HG03280 (cell line): Measurements from ENCODE around the gene CTDSPL2.
A peak's percentile ranks its signal among the peaks of the same experiment; 100 is the strongest.
"Not testable (repeated sequence)": the region's sequence is repeated elsewhere in the genome, so short reads cannot be mapped to it uniquely, and the experiment has no call there.

Experiments
- ATAC-seq: cut with Tn5 transposase; IDR thresholded peaks from one replicate; pipeline ENCODE4 v1.9.1; 2021; ENCODE audit warnings: mild to moderate bottlenecking, moderate library complexity; ENCODE audit not compliant: unreplicated experiment

Gene CTDSPL2

GRCh38 chr15:44482090-44482489 is 54.7 kb downstream of the CTDSPL2 start:
- no peak for ATAC-seq

- ATAC-seq: no peak
Measured at GRCh38 chr15:44485880-44486279, 58.5 kb downstream of the CTDSPL2 start.

- ATAC-seq: no peak
Measured at GRCh38 chr15:44489464-44489863, 62.0 kb downstream of the CTDSPL2 start.

GRCh38 chr15:44490622-44491021 is 63.2 kb downstream of the CTDSPL2 start:
- no peak for ATAC-seq

GRCh38 chr15:44492040-44492439 is 64.6 kb downstream of the CTDSPL2 start:
- ATAC-seq: no peak

- no peak for ATAC-seq
Measured at GRCh38 chr15:44492672-44493071, 65.2 kb downstream of the CTDSPL2 start.

- no peak for ATAC-seq
Measured at GRCh38 chr15:44495562-44495961, 68.1 kb downstream of the CTDSPL2 start.

GRCh38 chr15:44500555-44500954 is 73.1 kb downstream of the CTDSPL2 start:
- no peak for ATAC-seq

- no peak for ATAC-seq
Measured at GRCh38 chr15:44501768-44502366, 74.4 kb downstream of the CTDSPL2 start.

GRCh38 chr15:44516436-44516835 is 89.0 kb downstream of the CTDSPL2 start:
- ATAC-seq: no peak

GRCh38 chr15:44519537-44519936 is 92.1 kb downstream of the CTDSPL2 start:
- ATAC-seq: no peak

GRCh38 chr15:44525018-44525417 is 97.6 kb downstream of the CTDSPL2 start:
- no peak for ATAC-seq

- ATAC-seq: no peak
Measured at GRCh38 chr15:44527241-44527640, 99.8 kb downstream of the CTDSPL2 start.

GRCh38 chr15:44529864-44530604 is 102.6 kb downstream of the CTDSPL2 start:
- no peak for ATAC-seq

- no peak for ATAC-seq
Measured at GRCh38 chr15:44530653-44531052, 103.2 kb downstream of the CTDSPL2 start.

GRCh38 chr15:44532275-44532674 is 104.8 kb downstream of the CTDSPL2 start:
- ATAC-seq: not testable (repeated sequence)

- ATAC-seq: no peak
Measured at GRCh38 chr15:44532689-44533088, 105.3 kb downstream of the CTDSPL2 start.

- no peak for ATAC-seq
Measured at GRCh38 chr15:44535092-44535491, 107.7 kb downstream of the CTDSPL2 start.

- no peak for ATAC-seq
Measured at GRCh38 chr15:44535523-44536301, 108.3 kb downstream of the CTDSPL2 start.

GRCh38 chr15:44536302-44536961 is 109.0 kb downstream of the CTDSPL2 start:
- peak; percentile 54 for ATAC-seq
